Gastrocnemius medialis (tissue), 4 donors: ENCODE measurements around the gene LINGO1. TPM values are rescaled to one million over a fixed set of nuclear protein-coding genes. Genes with fewer than 3 reads are reported as not detected.

Source experiments
- ATAC-seq, 2 donors: fragments of 150-250 bp; one replicate each; pipeline ENCODE4 v1.9.1; 2016
- DNase-seq, 2 donors: peaks; one replicate each; pipeline ENCODE4 v3.0.0-alpha.2; 2019
- H3K27ac ChIP-seq, 4 donors: fragments of 200-600 bp; sonication (generic); 1 replicate in 1 of 4; 2 replicates in 3 of 4; pipeline ENCODE4 v1.5.1; 2016 to 2018; ENCODE audit warnings: mild to moderate bottlenecking in 2 of 4, moderate library complexity in 1 of 4
- H3K27me3 ChIP-seq, 3 donors: fragments of 200-600 bp; sonication (generic) in 2 of 3; 1 replicate in 1 of 3; 2 replicates in 2 of 3; pipeline versions ENCODE4 v1.5.1 to v1.6.0; 2016 to 2019; ENCODE audit warnings: mild to moderate bottlenecking in 1 of 3, moderate library complexity in 1 of 3
- H3K36me3 ChIP-seq, 2 donors: fragments of 200-600 bp; sonication (generic) in 1 of 2; one replicate each; pipeline ENCODE4 v1.5.1; 2017 to 2018
- H3K4me1 ChIP-seq, 2 donors: fragments of 200-600 bp; sonication (generic) in 1 of 2; one replicate each; pipeline ENCODE4 v1.5.1; 2016 to 2017; ENCODE audit warnings: mild to moderate bottlenecking in 2 of 2
- H3K4me3 ChIP-seq, 4 donors: fragments of 200-600 bp; sonication (generic) in 3 of 4; 1 replicate in 1 of 4; 2 replicates in 3 of 4; pipeline ENCODE4 v1.5.1; 2016 to 2019; ENCODE audit warnings: mild to moderate bottlenecking in 2 of 4
- H3K9me3 ChIP-seq, 3 donors: fragments of 200-600 bp; sonication (generic) in 2 of 3; 1 replicate in 1 of 3; 2 replicates in 2 of 3; pipeline ENCODE4 v1.5.1; 2016 to 2019
- CTCF ChIP-seq, 5 experiments: fragments of 450-650 bp in 3 of 5; fragments of 200-600 bp in 2 of 5; sonication (generic) in 2 of 5; IDR thresholded peaks in 4 of 5; conservative IDR thresholded peaks in 1 of 5; 1 replicate in 4 of 5; 2 replicates in 1 of 5; pipeline ENCODE4 v1.5.1; 2016 to 2019; ENCODE audit warnings: antibody characterized with exemption in 5 of 5, mild to moderate bottlenecking in 3 of 5, moderate library complexity in 3 of 5
- POLR2A ChIP-seq, 2 donors: fragments of 450-650 bp; IDR thresholded peaks; one replicate each; pipeline ENCODE4 v1.6.1; 2017; ENCODE audit warnings: antibody characterized with exemption in 2 of 2, mild to moderate bottlenecking in 2 of 2, moderate library complexity in 2 of 2
- in situ Hi-C, 4 donors: fragments of 200-750 bp; cut with MboI; loops; one replicate each; pipeline versions ENCODE4 v1.15.0 to v1.8.0; 2017; ENCODE audit warnings: low sequenced_read_pairs in 4 of 4
- intact Hi-C: fragments of 100-400 bp; cut with DNase I; formaldehyde crosslinking; loops from one replicate; pipeline ENCODE4 v1.15.1; 2023; ENCODE audit warnings: low total_unique reads
- total RNA-seq, 4 donors: library from RNA; depleted of rRNA; stranded (reverse); fragments of >200 nt; gene quantifications; one replicate each; pipeline versions ENCODE4 v1.1.0 to v1.2.3, GENCODE V29; 2016

The LINGO1 gene
- total RNA-seq, 4 donors from 2014 or later, result 0.94 to 12.8 TPM; not detected in 2

- DNase-seq (no peak), ATAC-seq (no peak)
- Histone ChIP-seq H3K36me3 (no peaks in the 10 kb centered on the region), H3K4me3 (no peak overlapping the region), H3K4me1 (peaks cover 0 to 8% of the 10 kb centered on the region in 2 donors), H3K9me3 (no peaks in the 10 kb centered on the region), H3K27ac (no peak overlapping the region), H3K27me3 (peaks cover 31 to 40% (median 38%) of the 10 kb centered on the region in 3 donors)
- intact Hi-C loops, result loop anchor here (10.0 kb wide), 1 partner anchor 605 kb away; no protein-coding TSS in a partner anchor
- TF ChIP-seq POLR2A (IDR thresholded peaks at IDR 0.05) (no peak), CTCF (IDR thresholded peaks at IDR 0.05 in 4 of 5, conservative IDR thresholded peaks at IDR 0.05 in 1 of 5) (no peak)
- in situ Hi-C loops, result no loop called here
These were observed 3.4 kb downstream of the LINGO1 start for GRCh38 chr15:77629070-77630030.

GRCh38 chr15:77628010-77628409, 4.7 kb downstream of the LINGO1 start:
- H3K27me3 ChIP-seq, result peaks cover 20 to 35% (median 25%) of the 10 kb centered on the region in 3 donors
- no peak overlapping the region for H3K4me3 ChIP-seq
- no peak overlapping the region for H3K27ac ChIP-seq
- intact Hi-C loops, result no loop called here
- H3K36me3 ChIP-seq, result no peaks in the 10 kb centered on the region
- in situ Hi-C loops, result no loop called here
- TF ChIP-seq CTCF (IDR thresholded peaks at IDR 0.05 in 4 of 5, conservative IDR thresholded peaks at IDR 0.05 in 1 of 5) (no peak), POLR2A (IDR thresholded peaks at IDR 0.05) (no peak)
- H3K9me3 ChIP-seq, result no peaks in the 10 kb centered on the region
- peaks cover 0 to 5% of the 10 kb centered on the region in 2 donors for H3K4me1 ChIP-seq
- no peak for DNase-seq
- no peak for ATAC-seq

- no peak overlapping the region for H3K27ac ChIP-seq
- TF ChIP-seq POLR2A (IDR thresholded peaks at IDR 0.05) (no peak), CTCF (IDR thresholded peaks at IDR 0.05 in 4 of 5, conservative IDR thresholded peaks at IDR 0.05 in 1 of 5) (no peak)
- ATAC-seq, result no peak
- H3K4me3 ChIP-seq, result no peak overlapping the region
- H3K27me3 ChIP-seq, result peaks cover 18 to 33% (median 25%) of the 10 kb centered on the region in 3 donors
- H3K9me3 ChIP-seq, result no peaks in the 10 kb centered on the region
- H3K36me3 ChIP-seq, result no peaks in the 10 kb centered on the region
- DNase-seq, result no peak
- in situ Hi-C loops (no loop called here), intact Hi-C loops (no loop called here)
- peaks cover 0 to 4% of the 10 kb centered on the region in 2 donors for H3K4me1 ChIP-seq
These were observed 5.1 kb downstream of the LINGO1 start for GRCh38 chr15:77627581-77627980.

GRCh38 chr15:77627067-77627466, 5.6 kb downstream of the LINGO1 start:
- TF ChIP-seq CTCF (IDR thresholded peaks at IDR 0.05 in 4 of 5, conservative IDR thresholded peaks at IDR 0.05 in 1 of 5), result no peak
- TF ChIP-seq POLR2A (IDR thresholded peaks at IDR 0.05), result no peak
- DNase-seq (no peak), ATAC-seq (no peak)
- Histone ChIP-seq H3K27me3 (peaks cover 17 to 31% (median 24%) of the 10 kb centered on the region in 3 donors), H3K36me3 (no peaks in the 10 kb centered on the region), H3K9me3 (no peaks in the 10 kb centered on the region), H3K27ac (no peak overlapping the region), H3K4me1 (peaks cover 0 to 4% of the 10 kb centered on the region in 2 donors), H3K4me3 (no peak overlapping the region)
- intact Hi-C loops, result no loop called here
- in situ Hi-C loops, result no loop called here
